ENCODE results near the gene NUP205. TPM values are rescaled to one million over a fixed set of nuclear protein-coding genes. Genes with fewer than 3 reads are reported as not detected.
"Not testable (repeated sequence)": the region's sequence is repeated elsewhere in the genome, so short reads cannot be mapped to it uniquely, and the experiment has no call there.

The NUP205 gene
- total RNA-seq, 1 donor = 42.4 TPM

DNA sequence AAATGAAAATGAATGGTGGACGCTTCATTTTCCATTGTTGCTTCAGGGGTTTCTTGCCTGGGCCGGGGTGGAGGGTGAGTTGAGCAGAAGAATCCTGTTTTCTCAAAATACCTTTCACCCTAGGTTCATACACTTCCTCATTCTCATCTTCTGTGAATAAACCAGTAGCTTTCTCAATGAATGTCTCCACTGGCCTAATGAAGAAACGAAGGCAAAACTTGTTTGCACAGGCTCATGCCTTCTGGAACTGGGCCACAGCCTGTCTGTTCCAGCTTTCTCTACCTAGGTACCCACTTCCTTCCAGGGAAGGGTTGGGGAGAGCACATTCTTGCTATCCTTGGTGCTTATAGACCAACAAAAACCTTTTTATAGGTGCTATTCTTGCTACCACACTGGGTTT is 125.9 kb downstream of the NUP205 start:
- H3K4me3 ChIP-seq (ENCODE audit: low read length) = no peak overlapping the region
- no peaks in the 10 kb centered on the region for H3K27me3 ChIP-seq (ENCODE audit: insufficient read depth, low read length)
- no peaks in the 10 kb centered on the region for H3K4me1 ChIP-seq (ENCODE audit: insufficient read depth, low read length)
- no peaks in the 10 kb centered on the region for H3K9me3 ChIP-seq (ENCODE audit: low read depth, low read length)

DNA sequence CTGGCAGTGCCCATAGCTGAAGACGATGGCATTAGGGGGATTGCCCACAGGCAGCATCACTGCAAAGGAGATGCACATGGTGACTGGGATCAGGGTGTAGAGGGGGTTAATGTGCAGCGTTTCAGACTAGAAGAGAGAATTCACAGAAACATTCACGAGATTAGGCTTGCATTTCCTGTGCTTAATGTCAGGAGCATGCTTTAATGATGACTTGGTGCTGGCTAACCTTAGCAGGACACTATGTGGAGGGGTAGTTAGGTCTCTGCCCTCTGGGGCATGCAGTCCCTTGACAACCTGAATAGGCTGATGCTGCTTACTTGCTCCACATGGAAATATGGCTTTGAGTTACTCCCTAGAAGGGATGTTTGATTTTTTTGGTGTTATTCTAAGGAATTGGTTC is 126.4 kb downstream of the NUP205 start:
- H3K4me1 ChIP-seq (ENCODE audit: insufficient read depth, low read length) = no peaks in the 10 kb centered on the region
- no peaks in the 10 kb centered on the region for H3K9me3 ChIP-seq (ENCODE audit: low read depth, low read length)
- no peak overlapping the region for H3K4me3 ChIP-seq (ENCODE audit: low read length)
- H3K27me3 ChIP-seq (ENCODE audit: insufficient read depth, low read length) = no peaks in the 10 kb centered on the region

DNA sequence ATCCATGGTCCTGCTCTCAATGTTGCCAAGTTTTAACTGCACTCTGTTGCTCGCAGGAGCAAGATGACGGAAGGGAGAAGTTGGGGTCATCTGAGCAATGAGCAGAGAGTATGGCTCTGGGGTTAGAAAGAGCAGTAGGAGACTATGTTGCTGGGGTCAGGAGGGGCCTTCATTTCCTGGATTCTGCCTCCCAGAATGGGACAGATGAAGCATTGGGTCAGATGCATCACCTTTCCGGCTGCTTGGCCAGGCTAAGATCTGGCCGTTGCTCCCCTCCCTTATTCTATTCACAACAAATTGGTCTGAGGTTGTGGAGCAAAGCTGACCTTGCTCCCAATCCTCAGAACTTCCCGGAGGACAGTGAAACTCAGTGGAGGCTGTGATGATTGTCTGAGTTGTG is 127.0 kb downstream of the NUP205 start:
- H3K9me3 ChIP-seq (ENCODE audit: low read depth, low read length) = no peaks in the 10 kb centered on the region
- H3K4me3 ChIP-seq (ENCODE audit: low read length) = no peak overlapping the region
- no peaks in the 10 kb centered on the region for H3K4me1 ChIP-seq (ENCODE audit: insufficient read depth, low read length)
- no peaks in the 10 kb centered on the region for H3K27me3 ChIP-seq (ENCODE audit: insufficient read depth, low read length)

DNA sequence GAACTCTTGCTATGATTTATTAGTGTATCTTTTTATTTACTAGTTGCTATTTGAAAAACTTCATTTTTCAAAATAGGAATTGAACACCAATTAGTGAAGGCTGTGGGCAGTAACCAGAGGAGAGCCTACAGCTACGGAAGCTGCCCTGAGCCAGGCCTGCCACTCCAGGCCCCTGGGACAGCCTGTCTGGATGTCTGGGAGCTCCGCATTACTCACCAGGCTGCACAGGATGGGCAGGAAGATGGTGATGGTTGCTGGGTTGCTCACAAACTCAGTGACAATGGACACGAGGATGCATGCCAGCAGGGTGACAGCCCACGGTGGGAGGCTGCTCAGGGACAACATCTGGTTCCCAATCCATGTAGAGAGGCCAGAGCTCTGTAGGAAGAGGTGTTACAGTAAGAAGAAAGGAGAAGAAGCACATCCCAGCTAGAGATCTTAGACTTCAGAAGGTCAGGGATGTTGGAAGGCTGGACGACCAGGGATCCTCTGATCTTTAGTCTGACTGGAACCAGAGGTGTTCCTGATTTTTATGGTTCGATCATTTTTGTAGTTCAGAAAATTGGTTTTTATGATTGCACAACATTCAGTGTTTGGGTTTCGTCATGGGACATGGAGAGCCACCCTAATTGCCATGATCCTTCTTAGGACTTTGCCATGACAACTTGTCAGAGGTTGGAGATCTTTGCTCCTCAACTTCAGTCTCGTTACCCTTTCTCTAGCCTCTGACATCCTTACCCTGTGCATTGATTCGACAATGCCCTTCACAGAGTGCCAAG is 127.8 kb downstream of the NUP205 start:
- no peaks in the 10 kb centered on the region for H3K9me3 ChIP-seq (ENCODE audit: low read depth, low read length)
- H3K27me3 ChIP-seq (ENCODE audit: insufficient read depth, low read length) = no peaks in the 10 kb centered on the region
- no peaks in the 10 kb centered on the region for H3K4me1 ChIP-seq (ENCODE audit: insufficient read depth, low read length)
- no peak overlapping the region for H3K4me3 ChIP-seq (ENCODE audit: low read length)

DNA sequence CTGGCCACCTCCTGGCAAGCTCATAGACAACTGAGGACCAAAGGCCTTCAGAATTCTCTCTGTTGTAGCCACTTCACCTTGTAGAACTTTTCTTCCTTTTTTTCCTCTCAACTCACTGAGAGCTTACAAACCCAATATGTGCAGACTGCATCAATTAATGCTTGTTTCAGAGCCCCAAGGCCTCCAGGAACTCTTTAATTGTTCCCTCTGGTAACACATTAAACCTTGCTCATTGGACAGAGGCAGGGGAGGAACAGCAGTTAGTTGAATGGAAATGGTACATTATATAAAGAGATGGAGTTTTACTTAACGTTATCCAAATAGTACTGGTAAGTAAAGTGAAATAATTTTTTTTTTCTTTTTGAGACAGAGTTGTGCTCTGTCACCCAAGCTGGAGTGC is 129.7 kb downstream of the NUP205 start:
- Histone ChIP-seq H3K4me3 (ENCODE audit: low read length) (no peak overlapping the region), H3K27me3 (ENCODE audit: insufficient read depth, low read length) (no peaks in the 10 kb centered on the region), H3K9me3 (ENCODE audit: low read depth, low read length) (no peaks in the 10 kb centered on the region), H3K4me1 (ENCODE audit: insufficient read depth, low read length) (peaks cover 4% of the 10 kb centered on the region)

DNA sequence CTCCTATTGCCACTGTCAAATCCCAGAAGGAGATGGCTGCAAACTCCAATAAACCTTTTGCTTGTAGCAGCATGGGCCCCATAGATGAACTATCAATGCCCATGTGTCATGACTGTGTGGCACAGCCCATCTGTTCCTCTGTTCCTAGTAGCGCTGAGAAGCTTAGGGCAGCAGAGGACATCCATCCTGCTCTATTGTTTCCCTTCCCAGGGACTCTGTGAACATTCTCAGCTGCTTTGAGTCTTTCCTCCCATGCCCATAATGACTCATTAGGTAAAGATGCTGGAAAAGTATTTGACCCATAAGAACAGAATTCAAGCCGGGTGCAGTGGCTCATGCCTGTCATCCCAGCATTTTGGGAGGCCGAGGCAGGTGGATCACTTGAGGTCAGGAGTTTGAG is 132.8 kb downstream of the NUP205 start:
- Histone ChIP-seq H3K4me1 (ENCODE audit: insufficient read depth, low read length) (peaks cover 4% of the 10 kb centered on the region), H3K4me3 (ENCODE audit: low read length) (no peak overlapping the region), H3K27me3 (ENCODE audit: insufficient read depth, low read length) (no peaks in the 10 kb centered on the region), H3K9me3 (ENCODE audit: low read depth, low read length) (no peaks in the 10 kb centered on the region)

DNA sequence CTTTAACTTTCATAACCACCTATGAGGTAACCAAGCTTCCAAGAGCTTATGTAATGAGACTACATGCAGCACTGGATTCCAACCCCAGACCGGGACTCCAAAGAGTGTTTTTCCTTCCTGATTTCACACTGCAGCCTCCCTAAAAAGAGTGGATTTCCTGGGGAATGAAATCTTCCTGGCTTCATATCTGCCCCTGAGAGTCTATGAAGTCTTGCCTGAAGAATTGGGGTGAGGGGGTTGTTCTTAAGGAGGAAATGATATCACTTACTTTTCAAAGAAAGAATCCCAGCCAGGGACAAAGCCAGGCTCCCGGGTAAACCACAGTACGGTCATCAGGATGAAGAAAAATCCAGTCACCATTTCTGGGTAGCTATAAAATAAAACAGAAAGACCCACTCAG is 134.3 kb downstream of the NUP205 start:
- no peaks in the 10 kb centered on the region for H3K9me3 ChIP-seq (ENCODE audit: low read depth, low read length)
- peaks cover 4% of the 10 kb centered on the region for H3K4me1 ChIP-seq (ENCODE audit: insufficient read depth, low read length)
- H3K27me3 ChIP-seq (ENCODE audit: insufficient read depth, low read length) = no peaks in the 10 kb centered on the region
- no peak overlapping the region for H3K4me3 ChIP-seq (ENCODE audit: low read length)

DNA sequence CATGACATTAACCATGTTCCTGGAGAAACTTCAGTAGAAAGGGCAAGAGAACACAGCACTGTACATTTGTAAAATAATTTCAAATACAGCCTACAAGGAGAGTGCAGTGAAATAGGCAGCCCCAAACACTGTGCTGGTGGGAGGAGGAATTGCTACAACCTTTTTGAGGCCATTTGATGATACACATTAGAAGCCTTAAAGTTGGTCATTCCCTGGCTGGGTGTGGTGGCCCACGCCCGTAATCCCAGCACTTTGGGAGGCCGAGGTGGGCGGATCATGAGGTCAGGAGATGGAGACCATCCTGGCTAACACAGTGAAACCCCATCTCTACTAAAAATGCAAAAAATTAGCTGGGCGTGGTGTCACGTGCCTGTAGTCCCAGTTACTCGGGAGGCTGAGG is 134.9 kb downstream of the NUP205 start:
- not testable (repeated sequence) for H3K27me3 ChIP-seq (ENCODE audit: insufficient read depth, low read length); H3K9me3 ChIP-seq (ENCODE audit: low read depth, low read length); H3K4me3 ChIP-seq (ENCODE audit: low read length); H3K4me1 ChIP-seq (ENCODE audit: insufficient read depth, low read length)

DNA sequence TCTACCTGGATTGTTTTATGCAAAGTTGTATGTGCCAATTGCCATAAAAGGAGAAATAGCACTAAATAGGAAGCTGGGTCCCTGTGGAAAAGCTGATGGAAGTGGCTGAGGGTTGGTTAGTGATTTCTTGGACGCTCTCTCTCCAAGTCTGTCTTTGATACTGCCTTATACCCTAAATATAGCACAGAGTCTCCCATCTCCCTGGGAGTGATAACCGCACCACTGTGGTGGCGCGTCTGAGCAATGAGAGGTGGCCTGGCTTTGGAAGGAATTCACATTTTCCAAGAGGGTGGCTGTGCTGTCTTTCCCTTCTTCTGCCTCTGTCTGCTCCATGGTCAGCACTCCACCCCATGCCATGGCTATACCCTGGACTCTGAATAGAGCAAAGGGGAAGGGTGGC is 135.8 kb downstream of the NUP205 start:
- peaks cover 4% of the 10 kb centered on the region for H3K4me1 ChIP-seq (ENCODE audit: insufficient read depth, low read length)
- no peak overlapping the region for H3K4me3 ChIP-seq (ENCODE audit: low read length)
- H3K27me3 ChIP-seq (ENCODE audit: insufficient read depth, low read length) = no peaks in the 10 kb centered on the region
- no peaks in the 10 kb centered on the region for H3K9me3 ChIP-seq (ENCODE audit: low read depth, low read length)

DNA sequence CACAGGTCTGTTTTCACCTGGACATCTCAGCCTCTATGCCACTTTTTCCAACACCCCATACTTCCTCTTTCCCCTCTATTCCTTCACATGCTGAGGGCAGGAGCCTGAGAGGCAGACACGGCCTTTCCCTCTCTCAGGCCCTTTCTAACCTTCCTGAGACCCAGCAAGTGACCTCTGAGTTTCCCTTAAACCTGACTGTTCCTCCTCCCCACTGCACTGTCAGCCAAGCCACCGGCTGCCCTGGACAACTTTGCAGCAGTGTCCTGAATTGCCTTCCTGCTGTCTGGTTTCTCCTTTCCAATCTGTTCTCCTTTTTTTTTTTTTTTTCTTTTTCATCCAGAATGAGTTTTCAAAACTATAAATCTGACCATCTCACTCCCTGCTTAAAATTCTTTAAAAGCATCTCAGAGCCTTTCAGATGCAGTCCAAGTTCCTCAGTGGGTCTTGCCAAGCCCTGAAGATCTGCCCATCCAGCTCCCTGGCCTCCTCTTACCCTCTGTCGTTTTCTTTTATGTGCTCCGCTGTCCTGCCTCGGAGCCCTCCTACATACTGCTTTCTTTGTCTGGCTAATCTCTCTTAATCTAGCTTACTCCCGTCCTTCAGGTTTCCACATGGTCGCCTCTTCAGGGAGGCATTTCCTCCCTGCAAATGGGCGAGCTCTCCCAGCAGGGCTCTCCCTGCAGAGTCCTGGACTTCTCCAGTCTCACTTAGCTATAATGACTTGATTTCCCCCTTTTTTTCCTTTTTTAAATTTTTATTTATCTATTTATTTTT is 139.7 kb downstream of the NUP205 start:
- no peaks in the 10 kb centered on the region for H3K4me1 ChIP-seq (ENCODE audit: insufficient read depth, low read length)

More for the DNA sequence above, 139.7 kb downstream of the NUP205 start:
- H3K27me3 ChIP-seq (ENCODE audit: insufficient read depth, low read length) = no peaks in the 10 kb centered on the region
- no peak overlapping the region for H3K4me3 ChIP-seq (ENCODE audit: low read length)
- H3K9me3 ChIP-seq (ENCODE audit: low read depth, low read length) = no peaks in the 10 kb centered on the region

Other genes with a start within 250 kb of the NUP205 start
- 19.8 TPM for gene CNOT4, start 47.8 kb upstream of the NUP205 start, total RNA-seq
- gene STMP1, start 104.6 kb downstream of the NUP205 start, total RNA-seq = 15.5 TPM
- gene SLC13A4, start 170.3 kb downstream of the NUP205 start, total RNA-seq = not detected
- not detected for gene FAM180A, start 190.9 kb downstream of the NUP205 start, total RNA-seq

All from mononuclear cell (primary cell).